WERI-Rb-1 (cell line): Measurements from ENCODE around the gene UBB.
A peak's percentile ranks its signal among the peaks of the same experiment; 100 is the strongest.

Experiments
- DNase-seq: peaks from one replicate; pipeline ENCODE4 v3.0.0-alpha.2; 2020
- H3K27ac ChIP-seq: fragments of 250-450 bp; sonication (Bioruptor Pico); 2 replicates; pipeline ENCODE4 v1.5.1; 2020; ENCODE audit warnings: mild to moderate bottlenecking, moderate library complexity
- H3K27me3 ChIP-seq: fragments of 250-450 bp; sonication (Bioruptor Pico); 2 replicates; pipeline ENCODE4 v1.5.1; 2021; ENCODE audit warnings: mild to moderate bottlenecking, low read depth, moderate library complexity; ENCODE audit not compliant: insufficient read depth, severe bottlenecking
- H3K36me3 ChIP-seq: fragments of 250-450 bp; sonication (Bioruptor Pico); 2 replicates; pipeline ENCODE4 v1.5.1; 2020; ENCODE audit warnings: mild to moderate bottlenecking, moderate library complexity
- H3K4me3 ChIP-seq: 2 replicates; pipeline ENCODE4 v1.5.1; 2011; ENCODE audit warnings: low read depth, mild to moderate bottlenecking, control low read depth, low read length
- H3K9me3 ChIP-seq: fragments of 250-450 bp; sonication (Bioruptor Pico); 2 replicates; pipeline ENCODE4 v1.5.1; 2021; ENCODE audit warnings: mild to moderate bottlenecking, moderate library complexity; ENCODE audit not compliant: severe bottlenecking
- TF ChIP-seq, protein P1 (sequence below): IDR thresholded peaks from 2 replicates; pipeline ENCODE4 v1.5.1; 2011; ENCODE audit warnings: low read depth, mild to moderate bottlenecking, control low read depth, inconsistent platforms, low read length

Gene UBB

DNA sequence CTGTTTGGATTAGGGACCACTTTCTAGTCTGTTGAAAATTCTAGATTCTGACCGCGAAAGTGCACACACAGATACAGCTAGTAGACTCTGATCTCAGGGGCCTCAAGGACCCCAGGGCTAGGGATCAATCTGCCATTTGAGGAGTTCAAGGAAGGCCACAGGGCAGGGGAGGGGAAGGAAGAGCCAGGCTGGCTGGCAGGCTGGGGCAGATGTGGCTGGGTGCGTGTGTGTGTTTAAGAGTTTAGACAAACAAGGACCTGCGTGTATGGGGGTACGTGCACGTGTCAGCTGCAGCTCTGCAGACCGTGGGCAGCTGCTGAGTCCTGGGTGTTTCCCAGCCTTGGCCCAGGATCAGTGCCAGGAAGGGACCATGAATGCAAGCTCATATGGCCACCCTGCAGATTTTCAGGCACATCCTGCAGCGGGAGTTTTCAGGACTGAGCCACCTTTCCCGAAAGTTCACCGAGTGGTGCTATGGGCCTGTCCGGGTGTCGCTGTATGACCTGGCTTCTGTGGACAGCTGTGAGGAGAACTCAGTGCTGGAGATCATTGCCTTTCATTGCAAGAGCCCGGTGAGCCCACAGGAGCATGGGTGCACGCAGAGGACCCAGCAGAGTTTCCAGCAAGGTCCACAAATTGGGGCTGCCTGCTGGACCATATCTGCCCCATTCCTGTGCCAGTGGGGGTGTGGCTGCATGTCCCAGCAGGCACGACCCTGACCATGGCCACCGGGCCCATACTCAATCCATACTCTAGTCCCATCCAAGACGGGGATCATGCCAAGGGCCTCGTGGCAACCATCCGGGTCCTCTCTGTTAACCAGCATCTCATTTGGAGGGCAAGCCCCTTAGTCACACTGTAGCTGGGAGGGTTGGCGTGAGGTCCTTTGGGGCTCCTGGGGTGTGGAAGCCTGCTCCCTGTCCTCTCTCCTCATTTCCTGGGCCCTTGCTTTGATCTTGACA, 45.1 kb downstream of the UBB start:
- Histone ChIP-seq H3K27ac (no peak overlapping the region), H3K4me3 (no peak overlapping the region), H3K9me3 (no peaks in the 10 kb centered on the region), H3K27me3 (no peaks in the 10 kb centered on the region), H3K36me3 (peaks cover 4% of the 10 kb centered on the region)
- no peak for DNase-seq
- TF ChIP-seq, protein P1, sequence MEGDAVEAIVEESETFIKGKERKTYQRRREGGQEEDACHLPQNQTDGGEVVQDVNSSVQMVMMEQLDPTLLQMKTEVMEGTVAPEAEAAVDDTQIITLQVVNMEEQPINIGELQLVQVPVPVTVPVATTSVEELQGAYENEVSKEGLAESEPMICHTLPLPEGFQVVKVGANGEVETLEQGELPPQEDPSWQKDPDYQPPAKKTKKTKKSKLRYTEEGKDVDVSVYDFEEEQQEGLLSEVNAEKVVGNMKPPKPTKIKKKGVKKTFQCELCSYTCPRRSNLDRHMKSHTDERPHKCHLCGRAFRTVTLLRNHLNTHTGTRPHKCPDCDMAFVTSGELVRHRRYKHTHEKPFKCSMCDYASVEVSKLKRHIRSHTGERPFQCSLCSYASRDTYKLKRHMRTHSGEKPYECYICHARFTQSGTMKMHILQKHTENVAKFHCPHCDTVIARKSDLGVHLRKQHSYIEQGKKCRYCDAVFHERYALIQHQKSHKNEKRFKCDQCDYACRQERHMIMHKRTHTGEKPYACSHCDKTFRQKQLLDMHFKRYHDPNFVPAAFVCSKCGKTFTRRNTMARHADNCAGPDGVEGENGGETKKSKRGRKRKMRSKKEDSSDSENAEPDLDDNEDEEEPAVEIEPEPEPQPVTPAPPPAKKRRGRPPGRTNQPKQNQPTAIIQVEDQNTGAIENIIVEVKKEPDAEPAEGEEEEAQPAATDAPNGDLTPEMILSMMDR, result no peak

DNA sequence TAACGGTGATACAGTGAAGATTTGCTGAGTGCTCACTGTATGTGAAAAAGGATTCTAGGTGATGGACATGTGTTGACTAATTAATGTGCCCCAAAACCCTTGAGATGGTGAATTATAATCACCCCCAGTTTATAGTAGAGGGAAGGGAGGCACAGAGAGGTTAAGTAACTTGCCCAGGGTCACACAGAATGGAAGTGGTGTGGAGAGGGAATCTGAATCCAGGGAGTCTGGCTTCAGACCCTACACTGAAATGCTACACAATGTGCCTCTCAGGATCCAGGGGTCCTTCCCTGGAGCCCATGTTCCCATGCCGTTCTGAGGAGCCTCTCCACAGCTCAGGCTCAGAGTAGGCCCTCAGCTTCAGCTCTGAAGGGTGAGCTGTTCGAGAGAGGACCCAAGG, 46.1 kb downstream of the UBB start:
- Histone ChIP-seq H3K27me3 (no peaks in the 10 kb centered on the region), H3K27ac (no peak overlapping the region), H3K4me3 (no peak overlapping the region), H3K9me3 (no peaks in the 10 kb centered on the region), H3K36me3 (peaks cover 4% of the 10 kb centered on the region)
- TF ChIP-seq, protein P1, result no peak
- no peak for DNase-seq

DNA sequence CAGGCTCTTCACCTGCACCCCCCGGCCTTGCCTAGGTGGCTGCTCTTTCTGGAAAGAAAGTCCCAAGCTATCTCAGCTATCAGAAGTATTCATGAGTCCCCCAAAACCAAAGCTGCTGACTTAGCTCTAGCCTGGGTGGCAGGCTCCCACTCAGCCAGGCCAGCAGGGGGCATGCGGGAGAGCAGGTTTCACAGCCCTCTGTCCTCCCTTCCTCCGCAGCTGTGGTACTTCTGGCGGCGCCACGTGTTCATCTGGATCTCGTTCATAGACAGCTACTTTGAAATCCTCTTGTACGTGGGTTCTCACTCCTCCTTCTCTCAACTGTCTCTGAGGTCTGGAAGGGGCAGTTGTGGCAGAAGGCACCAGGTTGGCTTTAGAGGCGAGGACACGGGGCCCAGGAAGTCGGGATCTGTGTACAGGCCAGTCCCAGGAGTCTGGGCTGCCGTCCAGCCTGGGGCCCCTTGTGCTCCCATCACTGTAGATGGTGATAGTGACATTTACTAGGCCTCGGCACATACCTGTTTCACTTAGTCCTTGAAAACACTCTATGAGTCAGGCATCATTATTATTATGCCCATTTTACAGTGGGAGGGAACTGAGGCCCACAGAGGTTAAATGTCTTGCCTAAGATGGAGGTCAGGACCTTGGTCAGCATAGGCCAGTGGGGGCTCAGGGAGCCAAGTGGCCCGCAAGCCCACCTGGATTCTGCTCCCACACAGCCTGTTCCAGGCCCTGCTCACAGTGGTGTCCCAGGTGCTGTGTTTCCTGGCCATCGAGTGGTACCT, 47.4 kb downstream of the UBB start:
- no peaks in the 10 kb centered on the region for H3K9me3 ChIP-seq
- H3K4me3 ChIP-seq, result no peak overlapping the region
- TF ChIP-seq, protein P1, result peak; percentile 91
- DNase-seq, result peak; percentile 80
- H3K27ac ChIP-seq, result peak overlapping the region; percentile 40; the same call in 1 of the 2 replicates
- no peaks in the 10 kb centered on the region for H3K27me3 ChIP-seq
- H3K36me3 ChIP-seq, result peaks cover 4% of the 10 kb centered on the region

DNA sequence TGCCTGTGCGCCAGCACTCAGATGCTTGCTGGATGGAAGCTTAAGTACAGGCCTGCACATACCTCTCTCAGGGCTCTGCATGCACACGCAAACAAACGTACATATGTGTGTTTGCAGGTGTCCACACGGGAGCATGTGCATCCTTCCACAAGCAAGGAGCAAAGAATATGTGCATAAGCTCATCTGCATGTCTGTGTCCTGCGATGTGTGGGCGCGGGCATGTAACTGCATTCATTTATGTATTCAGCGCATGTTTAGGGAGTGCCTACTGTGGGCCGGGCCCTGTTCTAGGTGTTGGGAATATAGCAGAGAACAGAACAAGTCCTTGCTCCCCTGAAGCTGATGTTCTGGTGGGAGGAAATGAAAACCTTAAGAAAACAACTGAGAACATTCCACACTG, 48.2 kb downstream of the UBB start:
- no peak overlapping the region for H3K27ac ChIP-seq
- H3K9me3 ChIP-seq, result no peaks in the 10 kb centered on the region
- TF ChIP-seq, protein P1, result no peak
- H3K36me3 ChIP-seq, result peaks cover 4% of the 10 kb centered on the region
- DNase-seq, result no peak
- H3K27me3 ChIP-seq, result no peaks in the 10 kb centered on the region
- H3K4me3 ChIP-seq, result no peak overlapping the region

DNA sequence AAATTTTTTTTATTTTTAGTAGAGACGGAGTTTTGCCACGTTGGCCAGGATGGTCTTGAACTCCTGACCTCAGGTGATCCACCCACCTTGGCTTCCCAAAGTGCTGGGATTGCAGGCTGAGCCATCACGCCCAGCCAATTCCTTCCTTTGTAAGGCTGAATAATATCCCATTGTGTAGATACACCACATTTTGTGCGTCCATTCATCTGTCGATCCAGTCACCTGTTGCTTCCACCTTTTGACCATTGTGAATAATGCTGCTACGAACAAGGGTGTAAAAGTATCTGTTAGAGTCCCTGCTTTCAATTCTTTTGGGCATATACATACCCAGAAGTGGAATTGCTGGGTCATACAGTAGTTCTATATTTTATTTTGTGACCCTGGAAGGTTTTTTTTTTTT, 49.8 kb downstream of the UBB start:
- no peaks in the 10 kb centered on the region for H3K27me3 ChIP-seq
- DNase-seq, result no peak
- H3K9me3 ChIP-seq, result no peaks in the 10 kb centered on the region
- TF ChIP-seq, protein P1, result no peak
- no peak overlapping the region for H3K4me3 ChIP-seq
- no peak overlapping the region for H3K27ac ChIP-seq
- H3K36me3 ChIP-seq, result peaks cover 4% of the 10 kb centered on the region
